CD4-positive, alpha-beta T cell treated with Interleukin-4 for 1 hour (primary cell): ENCODE results near the gene PIEZO2.
"Not testable (repeated sequence)": the region's sequence is repeated elsewhere in the genome, so short reads cannot be mapped to it uniquely, and the experiment has no call there.

Experiments used
- DNase-seq, 2 donors: peaks; one replicate each; pipeline ENCODE4 v3.0.0-alpha.2; 2020 to 2022

PIEZO2 gene

GRCh38 chr18:11148680-11149440 is 509 bp downstream of the PIEZO2 start:
- DNase-seq, result no peak

- DNase-seq, result no peak
Observed at GRCh38 chr18:11147962-11148679, 1.2 kb downstream of the PIEZO2 start.

GRCh38 chr18:11147371-11147951 is 1.9 kb downstream of the PIEZO2 start:
- no peak for DNase-seq

- DNase-seq, result no peak
Observed at GRCh38 chr18:11146947-11147345, 2.4 kb downstream of the PIEZO2 start.

GRCh38 chr18:11146238-11146946 is 3.0 kb downstream of the PIEZO2 start:
- DNase-seq, result no peak

GRCh38 chr18:11145413-11146191 is 3.8 kb downstream of the PIEZO2 start:
- DNase-seq, result no peak

- DNase-seq, result no peak
Observed at GRCh38 chr18:11137400-11137799, 12.0 kb downstream of the PIEZO2 start.

GRCh38 chr18:11136241-11136640 is 13.1 kb downstream of the PIEZO2 start:
- DNase-seq, result no peak

- no peak for DNase-seq
Observed at GRCh38 chr18:11134940-11135339, 14.4 kb downstream of the PIEZO2 start.

GRCh38 chr18:11129059-11129458 is 20.3 kb downstream of the PIEZO2 start:
- DNase-seq, result not testable (repeated sequence)

GRCh38 chr18:11125492-11126315 is 23.7 kb downstream of the PIEZO2 start:
- DNase-seq, result no peak

GRCh38 chr18:11124054-11124453 is 25.3 kb downstream of the PIEZO2 start:
- DNase-seq, result no peak

GRCh38 chr18:11121443-11121849 is 27.9 kb downstream of the PIEZO2 start:
- DNase-seq, result no peak

GRCh38 chr18:11119959-11120587 is 29.3 kb downstream of the PIEZO2 start:
- DNase-seq, result no peak

GRCh38 chr18:11119550-11119949 is 29.8 kb downstream of the PIEZO2 start:
- no peak for DNase-seq

- DNase-seq, result no peak
Observed at GRCh38 chr18:11118051-11118766, 31.2 kb downstream of the PIEZO2 start.

- no peak for DNase-seq
Observed at GRCh38 chr18:11115276-11115675, 34.1 kb downstream of the PIEZO2 start.

GRCh38 chr18:11114653-11115052 is 34.7 kb downstream of the PIEZO2 start:
- DNase-seq, result no peak

- no peak for DNase-seq
Observed at GRCh38 chr18:11113937-11114336, 35.4 kb downstream of the PIEZO2 start.

GRCh38 chr18:11113046-11113548 is 36.3 kb downstream of the PIEZO2 start:
- no peak for DNase-seq
